Skeletal muscle cell (primary cell): ENCODE data around the gene CMPK2.
"Not testable (repeated sequence)": the region's sequence is repeated elsewhere in the genome, so short reads cannot be mapped to it uniquely, and the experiment has no call there.

Experiments used
- DNase-seq: peaks from one replicate; pipeline ENCODE4 v3.0.0-alpha.2; 2010; ENCODE audit warnings: low read depth
- H3K4me3 ChIP-seq: 2 replicates; pipeline ENCODE4 v1.5.1; 2011; ENCODE audit warnings: low read depth, mild to moderate bottlenecking, control low read depth, low read length, moderate library complexity

The CMPK2 gene, protein sequence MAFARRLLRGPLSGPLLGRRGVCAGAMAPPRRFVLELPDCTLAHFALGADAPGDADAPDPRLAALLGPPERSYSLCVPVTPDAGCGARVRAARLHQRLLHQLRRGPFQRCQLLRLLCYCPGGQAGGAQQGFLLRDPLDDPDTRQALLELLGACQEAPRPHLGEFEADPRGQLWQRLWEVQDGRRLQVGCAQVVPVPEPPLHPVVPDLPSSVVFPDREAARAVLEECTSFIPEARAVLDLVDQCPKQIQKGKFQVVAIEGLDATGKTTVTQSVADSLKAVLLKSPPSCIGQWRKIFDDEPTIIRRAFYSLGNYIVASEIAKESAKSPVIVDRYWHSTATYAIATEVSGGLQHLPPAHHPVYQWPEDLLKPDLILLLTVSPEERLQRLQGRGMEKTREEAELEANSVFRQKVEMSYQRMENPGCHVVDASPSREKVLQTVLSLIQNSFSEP

DNA sequence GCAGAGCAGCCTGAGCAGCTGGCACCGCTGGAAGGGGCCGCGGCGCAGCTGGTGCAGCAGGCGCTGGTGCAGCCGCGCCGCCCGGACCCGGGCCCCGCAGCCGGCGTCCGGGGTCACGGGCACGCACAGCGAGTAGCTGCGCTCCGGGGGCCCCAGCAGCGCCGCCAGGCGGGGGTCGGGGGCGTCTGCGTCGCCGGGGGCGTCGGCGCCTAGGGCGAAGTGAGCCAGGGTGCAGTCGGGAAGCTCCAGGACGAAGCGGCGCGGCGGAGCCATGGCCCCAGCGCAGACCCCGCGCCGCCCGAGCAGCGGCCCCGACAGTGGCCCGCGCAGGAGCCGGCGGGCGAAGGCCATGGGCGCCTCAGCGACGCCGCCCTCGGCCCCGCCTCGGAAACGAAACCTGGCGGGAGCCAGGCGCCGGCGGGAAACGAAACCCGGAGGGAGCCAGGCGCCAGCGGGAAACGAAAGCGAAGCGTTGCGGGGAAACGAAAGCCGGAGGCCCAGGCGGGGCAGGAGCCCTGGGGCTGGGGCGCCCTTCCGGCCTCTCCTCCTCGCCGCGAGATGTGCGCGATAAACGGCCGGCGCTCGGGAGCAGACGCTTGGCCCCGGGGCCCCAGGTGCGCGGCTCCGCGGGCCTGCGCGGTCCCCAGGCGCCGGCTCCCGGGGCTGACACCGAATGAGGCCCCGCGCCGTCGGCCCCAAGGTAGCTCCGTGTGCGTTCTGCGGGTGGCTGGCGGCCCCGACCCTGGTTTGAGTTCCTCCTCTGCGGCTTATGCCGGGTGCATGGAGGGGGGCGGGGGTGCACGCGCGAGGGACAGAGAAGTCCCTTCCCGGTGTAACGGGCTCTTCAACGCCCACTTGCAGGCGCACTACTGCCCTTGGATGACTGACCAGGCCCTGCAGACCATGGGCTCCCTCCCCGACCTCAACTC lies at the start of gene CMPK2:
TSS of gene CMPK2 (minus strand) at position 562 of the 929 bp plus-strand sequence. CDS start at position 351, 211 bp downstream.
- no peak for DNase-seq
- H3K4me3 ChIP-seq = peak within 1 kb of the TSS; percentile 62

DNA sequence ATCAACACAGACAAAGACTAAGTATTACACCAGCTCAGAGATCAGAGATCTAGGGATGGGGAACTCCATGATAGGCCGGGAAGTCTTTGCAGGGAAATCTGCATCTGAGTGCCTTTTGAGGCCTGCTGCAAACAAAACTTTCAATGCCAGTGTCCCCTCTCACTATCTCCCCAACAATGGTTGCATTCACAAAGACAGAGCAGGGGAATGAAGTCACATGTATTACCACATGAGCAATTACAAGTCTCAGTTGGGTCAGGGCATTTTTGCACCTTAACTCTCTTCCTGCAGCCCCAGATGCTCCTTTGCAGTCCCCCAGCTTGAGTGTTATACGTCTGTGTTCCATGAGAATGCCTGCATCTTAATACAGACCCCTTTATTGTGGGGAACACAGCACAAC lies 49.7 kb upstream of the CMPK2 start:
- no peak for DNase-seq

DNA sequence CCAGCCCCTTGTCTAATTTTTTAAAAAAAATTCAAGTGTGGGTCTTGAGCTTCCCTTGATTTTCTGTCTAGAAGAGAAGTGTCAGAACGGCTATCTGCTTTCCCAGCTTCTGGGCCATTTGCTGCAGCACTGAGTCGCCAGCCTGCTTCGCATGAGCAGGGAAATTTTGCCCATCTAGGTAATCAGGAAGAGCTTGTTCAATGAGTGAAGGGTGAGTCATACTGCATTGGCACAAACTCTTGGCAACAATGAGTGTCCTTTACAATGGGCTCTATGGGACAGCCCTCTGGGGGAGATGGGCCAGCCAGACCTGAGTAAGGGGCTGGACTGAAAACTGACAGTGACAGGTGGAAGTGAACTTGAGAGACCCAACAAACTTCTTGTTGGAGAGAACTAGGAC lies 49.1 kb upstream of the CMPK2 start:
- no peak for DNase-seq
- H3K4me3 ChIP-seq = no peak overlapping the region

More for the DNA sequence above, 49.7 kb upstream of the CMPK2 start:
- no peak overlapping the region for H3K4me3 ChIP-seq

DNA sequence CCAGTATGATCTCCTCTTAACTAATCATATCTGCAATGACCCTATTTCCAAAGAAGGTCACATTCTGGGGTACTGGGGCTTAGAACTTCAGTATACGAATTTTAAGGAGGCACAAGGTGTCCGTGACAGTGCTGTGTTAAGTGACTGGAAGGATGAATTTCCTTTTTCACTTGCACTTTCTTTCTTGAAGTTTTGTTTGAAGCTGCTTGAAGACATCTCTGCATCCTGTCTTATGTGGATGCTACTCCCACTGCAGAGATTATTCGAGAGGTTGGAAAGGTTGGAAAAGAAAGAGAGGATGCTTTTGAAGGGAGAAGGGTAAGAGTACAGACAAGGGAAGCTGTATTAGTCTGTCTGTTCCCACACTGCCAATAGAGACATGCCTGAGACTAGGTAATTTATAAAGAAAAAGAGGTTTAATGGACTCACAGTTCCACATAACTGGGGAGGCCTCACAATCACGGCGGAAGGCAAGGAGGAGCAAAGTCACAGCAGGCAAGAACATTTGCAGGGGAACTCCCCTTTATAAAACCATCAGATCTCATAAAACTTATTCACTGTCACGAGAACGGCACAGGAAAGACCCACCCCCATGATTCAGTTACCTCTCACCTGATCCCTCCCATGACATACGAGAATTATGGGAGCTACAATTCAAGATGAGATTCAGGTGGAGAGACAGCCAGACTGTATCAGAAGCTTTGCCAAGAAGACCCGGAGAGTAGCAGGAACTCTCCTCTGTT lies 47.9 kb upstream of the CMPK2 start:
- H3K4me3 ChIP-seq = no peak overlapping the region
- no peak for DNase-seq

DNA sequence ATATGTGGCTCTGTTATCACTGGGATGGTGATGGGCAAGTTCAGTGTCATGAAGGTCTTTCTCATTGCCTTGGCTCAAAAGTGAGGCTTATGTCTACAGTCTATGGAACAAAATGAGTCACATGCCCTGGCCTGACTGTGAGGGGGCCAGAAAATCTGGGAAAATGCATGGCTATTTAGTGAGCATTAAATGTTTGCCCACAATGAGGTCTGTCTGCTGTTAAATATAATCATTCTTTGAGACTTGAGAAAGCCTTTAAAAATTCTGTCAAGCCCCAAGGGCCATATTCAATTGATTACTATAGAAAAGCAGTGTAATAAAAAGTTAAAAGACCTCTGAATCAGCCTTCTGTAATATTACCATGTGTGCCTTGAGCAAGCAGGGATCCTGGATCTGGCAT lies 46.0 kb upstream of the CMPK2 start:
- H3K4me3 ChIP-seq = no peak overlapping the region
- no peak for DNase-seq

DNA sequence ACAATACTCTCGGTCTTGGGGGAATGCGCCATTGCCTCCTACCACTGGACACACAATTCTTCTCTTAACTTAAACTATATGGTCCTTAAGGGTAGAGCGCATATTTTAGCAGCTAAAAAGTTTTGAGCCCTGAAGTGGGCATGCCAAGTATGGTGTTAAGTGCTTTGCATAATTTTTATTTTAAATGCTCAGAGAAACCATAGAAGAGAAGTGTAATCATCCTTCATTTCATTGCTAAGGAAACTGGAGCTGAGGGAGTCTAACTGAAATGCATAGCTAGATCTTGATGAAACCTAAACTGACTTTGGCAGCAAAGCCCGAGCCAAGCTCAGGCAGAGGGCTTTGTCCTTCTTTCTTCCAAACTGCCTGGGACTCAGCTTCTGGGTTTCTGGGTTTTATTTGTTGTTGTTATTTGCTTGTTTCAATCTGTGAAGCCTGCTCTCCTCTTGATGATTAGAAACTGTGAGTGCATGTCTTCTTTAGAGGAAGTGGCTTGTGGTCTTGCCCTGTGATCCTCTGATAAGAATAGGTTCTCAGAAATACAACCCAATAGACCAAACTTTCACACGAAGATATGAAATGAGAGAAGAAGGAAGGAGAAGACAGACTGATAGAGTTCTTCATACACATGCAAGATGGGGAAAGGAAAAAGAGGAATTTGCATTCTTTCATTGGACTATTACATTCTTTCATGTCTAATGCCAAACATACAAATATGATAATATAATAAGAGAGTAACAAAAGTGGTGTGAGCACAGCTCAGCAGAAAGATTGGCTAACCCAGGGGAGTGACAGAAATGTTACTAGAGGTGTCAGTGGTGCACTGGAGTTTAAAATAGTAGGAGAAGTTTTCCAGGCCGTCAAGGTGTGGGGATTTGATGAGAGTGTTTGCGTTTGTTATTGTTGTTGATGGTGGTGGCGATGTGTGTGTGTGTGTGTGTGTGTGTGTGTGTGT lies 44.0 kb upstream of the CMPK2 start:
- no peak for DNase-seq
- no peak overlapping the region for H3K4me3 ChIP-seq

DNA sequence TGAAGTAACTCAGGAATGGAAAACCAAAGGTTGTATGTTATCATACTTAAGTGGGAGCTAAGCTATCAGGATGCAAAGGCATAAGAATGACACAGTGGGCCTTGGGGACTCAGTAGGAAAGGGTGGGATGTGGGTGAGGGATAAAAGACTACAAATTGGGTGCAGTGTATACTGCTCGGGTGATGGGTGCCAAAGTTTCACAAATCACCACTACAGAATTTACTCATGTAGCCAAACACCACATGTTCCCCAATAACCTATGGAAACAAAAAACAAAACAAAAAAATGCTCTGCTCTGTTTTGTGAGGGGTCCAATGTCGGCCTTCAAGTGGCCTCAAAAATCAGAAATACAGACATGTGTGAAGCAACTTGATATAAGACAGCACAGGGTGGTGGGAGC lies 42.6 kb upstream of the CMPK2 start:
- no peak overlapping the region for H3K4me3 ChIP-seq

DNA sequence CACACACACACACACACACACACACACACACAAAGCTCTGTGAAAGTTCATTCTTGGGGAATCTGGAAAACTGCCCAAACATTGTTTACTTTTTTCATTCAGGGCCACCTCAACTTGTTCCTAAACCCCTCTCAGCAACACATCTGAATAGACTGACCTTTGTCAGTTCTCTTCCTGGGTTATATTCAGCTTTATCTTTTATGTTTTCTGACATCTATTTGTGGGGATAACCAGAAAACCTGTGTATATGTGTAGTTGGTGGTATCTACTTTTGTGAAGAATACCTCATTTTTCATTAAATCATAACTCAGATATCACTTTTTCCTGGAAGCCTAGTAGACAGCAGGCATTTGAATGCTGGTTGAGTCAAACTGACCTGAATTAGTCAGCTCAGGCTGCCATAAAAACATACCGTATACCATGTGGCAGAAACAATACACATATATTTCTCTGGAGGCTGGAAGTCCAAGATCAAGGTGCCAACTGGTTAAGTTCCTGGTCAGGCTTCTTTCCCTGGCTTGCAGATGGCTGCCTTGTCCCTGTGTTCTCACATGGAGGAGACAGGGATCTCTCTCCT lies 40.5 kb upstream of the CMPK2 start:
- no peak overlapping the region for H3K4me3 ChIP-seq
- no peak for DNase-seq

More for the DNA sequence above, 42.6 kb upstream of the CMPK2 start:
- DNase-seq = no peak

DNA sequence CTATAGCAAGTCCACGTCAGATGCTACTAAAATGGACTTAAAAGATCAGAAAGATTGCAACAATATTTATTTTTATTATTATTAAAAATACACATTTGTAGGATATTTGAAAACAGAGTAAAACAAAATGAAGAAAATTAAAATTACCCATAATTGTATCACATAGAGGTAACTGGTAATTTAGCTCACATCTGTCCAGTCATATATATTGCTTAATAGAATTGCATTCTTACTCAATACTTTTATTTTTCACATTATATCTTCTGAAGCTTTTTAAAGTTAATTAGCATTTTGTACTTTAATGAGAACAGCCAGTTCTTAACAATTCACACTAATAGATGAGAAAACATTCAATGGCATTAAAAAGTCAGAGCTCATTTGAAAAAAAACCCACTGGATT lies 40.0 kb upstream of the CMPK2 start:
- H3K4me3 ChIP-seq = no peak overlapping the region
- DNase-seq = no peak

DNA sequence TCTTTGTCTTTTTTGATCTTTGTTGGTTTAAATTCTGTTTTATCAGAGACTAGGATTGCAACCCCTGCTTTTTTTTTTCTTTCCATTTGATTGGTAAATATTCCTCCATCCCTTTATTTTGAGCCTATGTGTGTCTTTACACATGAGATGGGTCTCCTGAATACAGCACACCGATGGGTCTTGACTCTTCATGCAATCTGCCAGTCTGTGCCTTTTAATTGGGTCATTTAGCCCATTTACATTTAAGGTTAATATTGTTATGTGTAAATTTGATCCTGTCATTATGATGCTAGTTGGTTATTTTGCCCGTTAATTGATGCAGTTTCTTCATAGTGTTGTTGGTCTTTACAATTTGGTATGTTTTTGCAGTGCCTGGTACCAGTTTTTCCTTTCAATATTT lies 36.9 kb upstream of the CMPK2 start:
- DNase-seq, H3K4me3 ChIP-seq: not testable (repeated sequence)

DNA sequence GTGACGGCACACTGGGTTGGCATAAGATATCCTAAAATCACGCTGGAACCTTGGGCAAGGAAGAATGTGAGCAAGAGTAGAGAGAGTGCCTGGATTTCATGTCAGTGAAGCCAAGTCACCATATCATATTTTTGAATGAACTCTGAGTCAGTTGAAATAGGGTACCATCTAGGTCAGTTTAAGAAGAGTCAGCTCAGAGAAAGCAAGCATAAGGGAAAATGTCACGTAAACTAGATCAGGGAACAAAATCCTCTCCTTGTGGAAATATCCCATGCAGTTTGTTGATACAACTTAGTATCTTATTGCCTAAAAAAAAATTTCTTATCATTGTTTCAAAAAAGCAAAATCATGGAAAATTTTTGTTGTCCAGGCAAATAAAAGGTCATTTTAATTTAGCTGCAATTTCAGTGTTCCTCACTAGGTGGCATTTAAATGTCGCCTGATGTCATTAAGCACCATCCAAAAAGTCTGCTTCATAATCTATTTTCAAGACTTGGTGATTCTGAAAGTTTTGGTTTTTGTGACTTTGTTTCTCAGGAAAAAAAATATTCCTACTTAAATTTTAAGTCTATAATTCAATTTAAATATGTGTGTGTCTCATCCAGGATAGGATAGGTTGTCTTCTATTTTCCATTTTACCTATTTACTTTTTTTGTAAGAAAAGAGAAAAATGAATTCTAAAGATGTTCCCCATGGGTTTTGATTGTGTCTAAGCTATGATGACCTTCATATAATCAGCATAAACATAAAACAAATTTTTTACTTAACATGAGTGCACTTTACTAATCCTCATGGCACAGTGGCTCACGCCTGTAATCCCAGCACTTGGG lies 31.4 kb upstream of the CMPK2 start:
- H3K4me3 ChIP-seq = no peak overlapping the region
- no peak for DNase-seq

DNA sequence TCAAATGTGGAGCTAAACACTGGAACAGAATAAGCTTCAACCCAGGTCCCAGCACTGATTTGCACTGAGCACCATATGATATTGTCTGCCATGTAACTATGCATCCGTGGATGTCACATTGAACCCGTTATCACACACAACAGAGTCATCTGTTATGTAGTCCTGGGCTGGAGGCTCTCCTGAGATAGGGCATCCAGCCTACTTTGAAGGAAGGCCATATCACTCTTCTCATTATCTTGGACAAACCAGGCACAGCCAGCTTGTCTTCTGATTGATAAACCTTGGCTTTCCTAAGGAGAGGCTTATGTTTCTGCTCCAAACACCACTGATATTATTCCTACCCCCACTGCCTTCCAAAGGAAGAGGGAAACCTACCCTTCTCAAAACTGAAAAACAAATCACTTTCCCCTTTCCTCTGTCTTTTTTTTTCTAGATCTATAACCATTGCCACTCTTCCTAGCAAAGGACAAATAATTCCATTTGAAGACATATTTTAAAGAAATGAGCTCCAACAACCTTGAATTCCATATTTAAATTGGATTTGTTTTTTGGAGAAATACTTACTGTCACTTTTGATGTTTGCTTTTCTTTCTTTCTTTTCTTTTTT lies 28.3 kb upstream of the CMPK2 start:
- no peak overlapping the region for H3K4me3 ChIP-seq
- no peak for DNase-seq

DNA sequence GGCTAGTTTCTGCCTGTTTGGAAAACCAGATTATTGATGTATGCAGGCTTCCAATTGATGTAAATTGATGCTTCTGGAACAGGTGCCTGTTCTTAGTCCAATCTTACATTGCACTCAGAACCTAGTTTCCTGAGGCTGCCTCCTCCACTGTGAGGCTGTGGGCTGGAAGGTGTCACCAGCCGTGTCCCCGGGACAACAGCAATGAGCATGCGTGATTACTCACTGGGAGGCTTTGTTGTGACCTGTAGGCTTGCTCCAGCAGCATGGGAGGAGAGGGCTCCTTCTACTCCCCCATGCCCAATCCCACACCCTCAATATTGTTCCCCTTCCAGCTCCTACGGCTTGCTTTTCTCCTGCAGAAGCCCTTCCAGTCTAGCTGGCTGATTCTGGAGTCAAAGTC lies 23.0 kb upstream of the CMPK2 start:
- no peak for DNase-seq
- no peak overlapping the region for H3K4me3 ChIP-seq

DNA sequence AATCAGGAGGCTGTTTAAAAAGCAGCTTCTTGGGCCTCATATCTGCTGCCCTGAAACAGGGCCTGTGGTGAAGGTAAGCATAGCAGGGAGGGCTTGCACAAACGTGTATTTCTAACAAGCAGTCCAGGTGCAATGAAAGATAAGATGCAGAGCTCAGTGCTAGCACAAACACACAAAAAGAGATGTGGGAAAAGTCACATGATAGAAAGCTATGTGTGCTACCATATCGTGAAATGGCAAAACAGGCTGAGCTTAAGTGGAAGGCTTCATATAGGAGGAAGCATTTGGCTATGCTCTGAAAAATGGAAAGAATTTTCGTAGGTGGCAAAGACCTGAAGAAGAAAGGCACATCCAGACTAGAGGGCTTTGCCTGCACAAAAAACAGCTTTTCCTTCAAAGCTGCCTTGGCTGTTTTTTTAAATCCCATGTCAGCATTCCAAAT lies 22.1 kb upstream of the CMPK2 start:
- no peak overlapping the region for H3K4me3 ChIP-seq
- no peak for DNase-seq

DNA sequence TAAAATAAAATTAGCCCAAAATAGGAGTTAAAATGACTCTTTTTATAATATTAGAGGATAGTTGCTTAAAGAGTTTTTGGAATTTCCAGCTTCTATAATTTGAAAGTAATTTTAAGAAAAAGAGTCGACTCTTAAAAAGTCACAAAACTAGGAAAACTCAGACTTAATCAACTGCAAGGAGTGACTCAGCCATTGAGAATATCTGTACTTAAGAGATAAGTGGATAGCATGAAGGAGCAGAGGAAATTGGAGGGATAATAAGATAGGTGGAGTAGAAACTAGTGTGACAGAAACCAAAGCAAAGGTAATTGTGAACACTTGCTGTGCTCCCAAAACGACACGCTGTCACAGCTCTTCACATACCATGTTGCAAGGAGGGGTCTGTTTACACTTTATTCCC lies 20.3 kb upstream of the CMPK2 start:
- DNase-seq = no peak
- no peak overlapping the region for H3K4me3 ChIP-seq

DNA sequence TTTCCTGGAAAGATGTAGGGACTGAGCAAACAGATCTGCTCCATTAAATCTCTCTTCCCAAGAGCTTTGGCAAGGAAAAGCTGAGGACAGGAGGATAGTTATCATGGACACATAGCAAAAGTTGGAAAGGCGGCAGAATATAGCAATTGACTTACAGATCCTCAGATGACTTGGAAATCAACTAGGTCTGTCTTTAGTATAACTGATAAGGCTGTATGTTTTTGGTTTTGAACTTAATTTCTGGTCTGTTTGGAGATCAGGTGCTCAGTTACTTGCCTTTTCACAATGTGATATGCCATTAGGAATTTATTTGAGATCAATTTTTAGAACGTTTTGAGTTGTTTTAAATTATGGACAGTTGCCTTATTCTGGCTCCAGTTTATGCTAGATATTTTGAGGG lies 19.8 kb upstream of the CMPK2 start:
- no peak overlapping the region for H3K4me3 ChIP-seq
- no peak for DNase-seq

DNA sequence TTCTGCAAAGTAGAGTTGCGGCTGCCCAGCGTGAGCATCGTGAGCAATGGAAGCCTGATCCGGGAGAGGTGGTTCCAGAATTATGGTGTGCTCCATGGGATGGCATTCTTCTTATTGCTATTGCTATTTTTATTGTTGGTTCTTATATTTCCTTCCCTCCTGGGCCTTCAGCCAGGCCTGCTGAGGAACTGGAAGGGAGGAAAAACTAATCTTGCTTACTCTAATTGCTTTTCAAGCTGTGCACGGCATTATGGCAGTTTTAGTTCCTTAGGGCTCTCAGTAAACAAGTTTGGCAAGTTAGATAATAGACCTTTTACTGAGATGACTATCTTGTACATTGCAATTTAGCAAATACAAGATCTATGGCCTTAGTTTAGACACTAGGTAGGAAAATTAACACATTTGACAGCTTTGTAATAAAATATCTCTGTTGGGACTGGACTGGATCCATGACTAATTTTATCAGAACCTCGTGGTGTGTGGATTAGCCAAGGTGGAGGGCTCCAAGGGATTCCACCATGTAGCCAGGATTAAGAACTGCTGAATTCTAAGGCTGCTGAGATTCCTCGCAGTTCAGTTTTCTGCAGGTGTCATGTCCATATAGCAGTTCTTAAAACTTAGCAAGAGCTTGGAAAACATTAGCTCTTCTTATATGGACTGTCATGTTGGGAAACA lies 17.9 kb upstream of the CMPK2 start:
- no peak overlapping the region for H3K4me3 ChIP-seq
- no peak for DNase-seq
